ENCODE measurements around the gene CCDC90B.
"Not testable (repeated sequence)": the region's sequence is repeated elsewhere in the genome, so short reads cannot be mapped to it uniquely, and the experiment has no call there.

CCDC90B gene

DNA sequence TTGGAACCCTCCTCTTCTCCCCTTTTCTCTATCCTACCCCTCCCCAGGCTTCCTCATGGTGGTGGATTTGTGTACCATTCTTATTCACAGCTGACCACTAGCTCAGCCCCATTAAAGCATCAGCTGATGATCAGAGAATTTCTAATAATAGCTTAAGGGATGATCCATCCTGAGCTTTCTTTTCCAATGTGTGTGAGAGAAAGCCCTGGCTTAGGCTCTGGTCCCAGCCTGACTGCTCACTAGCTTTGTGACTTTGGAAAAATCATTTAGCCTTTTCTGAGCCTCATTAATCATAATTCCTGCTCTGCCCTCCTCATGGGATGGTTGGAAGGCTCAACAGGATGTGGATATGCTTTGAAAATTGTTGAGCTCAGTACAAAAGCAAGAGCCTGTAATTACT lies 26.3 kb upstream of the CCDC90B start:
- no peak overlapping the region for H3K4me3 ChIP-seq (ENCODE audit: insufficient read depth, low read depth, low read length, poor library complexity, severe bottlenecking)
- no peaks in the 10 kb centered on the region for H3K9me3 ChIP-seq (ENCODE audit: control insufficient read depth, low read length)
- no peak overlapping the region for H3K27ac ChIP-seq (ENCODE audit: insufficient read depth, low read length, poor library complexity, severe bottlenecking)
- H3K27me3 ChIP-seq (replicated peaks; ENCODE audit: control insufficient read depth, insufficient read depth, low read length, poor library complexity, severe bottlenecking): no peaks in the 10 kb centered on the region
- no peaks in the 10 kb centered on the region for H3K36me3 ChIP-seq (ENCODE audit: control insufficient read depth, insufficient read depth, low read length)
- no peak for DNase-seq
- no peaks in the 10 kb centered on the region for H3K4me1 ChIP-seq (ENCODE audit: control insufficient read depth, insufficient read depth, low read length, poor library complexity, severe bottlenecking)

DNA sequence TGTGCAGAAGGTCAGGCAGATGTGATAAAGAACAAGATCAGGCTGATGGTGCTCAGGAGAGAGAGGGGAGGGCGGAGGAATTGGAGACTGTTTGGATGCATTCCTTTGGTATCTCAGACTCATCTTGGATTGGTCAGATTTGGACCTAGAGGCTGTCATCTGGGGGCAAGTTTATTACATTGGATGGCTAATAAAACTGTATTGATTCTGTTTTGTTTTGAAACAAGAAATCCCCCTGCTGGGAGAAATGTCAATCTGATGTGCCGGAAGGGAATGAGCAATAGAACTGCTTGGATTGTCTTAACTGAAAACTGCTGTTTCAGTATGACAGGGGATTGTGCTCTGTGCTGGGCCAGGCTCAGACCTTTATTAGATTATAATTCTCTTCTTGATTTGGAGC lies 25.5 kb upstream of the CCDC90B start:
- H3K27ac ChIP-seq (ENCODE audit: insufficient read depth, low read length, poor library complexity, severe bottlenecking): no peak overlapping the region
- no peak for DNase-seq
- H3K27me3 ChIP-seq (replicated peaks; ENCODE audit: control insufficient read depth, insufficient read depth, low read length, poor library complexity, severe bottlenecking): no peaks in the 10 kb centered on the region
- no peaks in the 10 kb centered on the region for H3K36me3 ChIP-seq (ENCODE audit: control insufficient read depth, insufficient read depth, low read length)
- H3K9me3 ChIP-seq (ENCODE audit: control insufficient read depth, low read length): no peaks in the 10 kb centered on the region
- H3K4me1 ChIP-seq (ENCODE audit: control insufficient read depth, insufficient read depth, low read length, poor library complexity, severe bottlenecking): no peaks in the 10 kb centered on the region
- H3K4me3 ChIP-seq (ENCODE audit: insufficient read depth, low read depth, low read length, poor library complexity, severe bottlenecking): no peak overlapping the region

DNA sequence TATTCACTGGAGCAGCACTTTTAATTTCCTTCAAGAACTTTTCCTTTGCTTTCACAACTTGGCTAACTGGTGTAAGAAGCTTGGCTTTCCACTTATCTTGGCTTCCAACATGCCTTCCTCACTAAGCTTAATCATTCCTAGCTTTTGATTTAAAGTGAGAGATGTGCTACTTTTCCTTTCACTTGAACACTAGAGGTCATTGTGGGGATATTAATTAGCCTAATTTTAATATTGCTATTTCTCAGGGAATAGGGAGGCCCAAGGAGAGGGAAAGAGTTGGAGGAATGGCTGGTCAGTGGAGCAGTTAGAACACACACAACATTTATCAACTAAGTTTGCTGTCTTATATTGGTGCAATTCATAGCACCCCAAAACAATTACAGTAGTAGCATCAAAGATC lies 24.6 kb upstream of the CCDC90B start:
- Histone ChIP-seq H3K36me3 (ENCODE audit: control insufficient read depth, insufficient read depth, low read length) (no peaks in the 10 kb centered on the region), H3K4me3 (ENCODE audit: insufficient read depth, low read depth, low read length, poor library complexity, severe bottlenecking) (no peak overlapping the region), H3K27ac (ENCODE audit: insufficient read depth, low read length, poor library complexity, severe bottlenecking) (no peak overlapping the region), H3K4me1 (ENCODE audit: control insufficient read depth, insufficient read depth, low read length, poor library complexity, severe bottlenecking) (no peaks in the 10 kb centered on the region), H3K27me3 (replicated peaks; ENCODE audit: control insufficient read depth, insufficient read depth, low read length, poor library complexity, severe bottlenecking) (no peaks in the 10 kb centered on the region), H3K9me3 (ENCODE audit: control insufficient read depth, low read length) (no peaks in the 10 kb centered on the region)
- no peak for DNase-seq

DNA sequence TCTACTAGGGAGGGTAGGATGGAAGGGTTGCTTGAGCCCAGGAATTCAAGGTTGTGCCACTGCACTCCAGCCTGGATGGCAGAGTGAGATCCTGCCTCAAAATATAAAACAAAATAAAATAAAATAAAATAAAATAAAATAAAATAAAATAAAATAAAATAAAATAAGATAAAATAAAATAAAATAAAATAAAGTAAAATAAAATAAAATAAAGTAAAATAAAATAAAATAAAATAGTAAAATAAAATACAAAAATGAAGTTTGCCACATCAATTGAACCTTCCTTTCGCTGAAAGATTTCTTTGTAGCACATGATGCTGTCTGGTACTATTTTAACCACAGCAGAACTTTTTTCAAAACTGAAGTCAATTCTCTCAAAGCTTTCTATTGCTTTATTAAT lies 22.4 kb upstream of the CCDC90B start:
- not testable (repeated sequence) for H3K4me1 ChIP-seq (ENCODE audit: control insufficient read depth, insufficient read depth, low read length, poor library complexity, severe bottlenecking); H3K27me3 ChIP-seq (replicated peaks; ENCODE audit: control insufficient read depth, insufficient read depth, low read length, poor library complexity, severe bottlenecking); H3K36me3 ChIP-seq (ENCODE audit: control insufficient read depth, insufficient read depth, low read length); H3K9me3 ChIP-seq (ENCODE audit: control insufficient read depth, low read length); H3K4me3 ChIP-seq (ENCODE audit: insufficient read depth, low read depth, low read length, poor library complexity, severe bottlenecking); H3K27ac ChIP-seq (ENCODE audit: insufficient read depth, low read length, poor library complexity, severe bottlenecking); DNase-seq

DNA sequence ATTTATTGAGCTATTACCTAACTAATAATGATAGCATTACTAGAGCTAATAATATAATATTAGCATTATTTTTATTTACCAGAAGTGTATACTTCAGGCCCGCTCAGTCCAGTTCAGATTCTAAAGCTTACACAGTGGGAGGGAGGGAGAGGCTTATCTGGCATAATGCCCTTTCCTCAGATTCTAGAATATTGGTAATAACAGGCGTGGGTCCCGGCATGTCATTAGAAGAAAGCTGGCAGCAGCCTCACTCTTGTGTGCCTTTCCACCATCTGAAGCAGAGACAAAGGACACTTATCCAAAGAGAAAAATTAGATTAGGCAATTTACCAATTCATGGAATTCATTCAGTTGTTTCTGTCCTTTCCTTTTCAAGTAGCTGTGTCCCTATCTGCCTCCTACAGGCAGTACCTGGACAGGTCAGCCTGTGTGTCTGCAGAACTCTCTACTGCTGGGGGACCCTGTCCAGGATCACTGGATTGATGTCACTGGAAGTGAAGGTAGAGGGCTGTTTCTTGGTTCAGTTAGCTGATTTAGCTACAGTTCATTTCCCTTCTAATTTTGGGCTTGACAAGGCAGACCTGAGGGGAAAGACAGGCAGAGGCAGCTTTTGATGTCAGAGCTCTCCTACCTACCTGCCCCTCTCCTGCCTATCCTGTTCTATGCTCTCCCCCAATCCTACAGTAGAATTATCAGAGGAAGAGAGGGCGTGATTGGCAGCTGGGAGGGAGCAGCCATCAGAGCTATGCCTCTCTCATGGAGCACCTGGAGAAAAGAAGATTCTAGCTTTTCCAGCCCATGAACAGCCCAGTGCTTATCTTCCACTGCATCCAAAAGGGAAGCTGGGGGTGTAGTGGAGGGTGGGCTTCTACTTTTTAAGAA lies 20.3 kb upstream of the CCDC90B start:
- no peaks in the 10 kb centered on the region for H3K9me3 ChIP-seq (ENCODE audit: control insufficient read depth, low read length)
- no peak for DNase-seq
- no peaks in the 10 kb centered on the region for H3K36me3 ChIP-seq (ENCODE audit: control insufficient read depth, insufficient read depth, low read length)
- H3K4me1 ChIP-seq (ENCODE audit: control insufficient read depth, insufficient read depth, low read length, poor library complexity, severe bottlenecking): no peaks in the 10 kb centered on the region
- no peaks in the 10 kb centered on the region for H3K27me3 ChIP-seq (replicated peaks; ENCODE audit: control insufficient read depth, insufficient read depth, low read length, poor library complexity, severe bottlenecking)
- no peak overlapping the region for H3K27ac ChIP-seq (ENCODE audit: insufficient read depth, low read length, poor library complexity, severe bottlenecking)
- H3K4me3 ChIP-seq (ENCODE audit: insufficient read depth, low read depth, low read length, poor library complexity, severe bottlenecking): no peak overlapping the region

DNA sequence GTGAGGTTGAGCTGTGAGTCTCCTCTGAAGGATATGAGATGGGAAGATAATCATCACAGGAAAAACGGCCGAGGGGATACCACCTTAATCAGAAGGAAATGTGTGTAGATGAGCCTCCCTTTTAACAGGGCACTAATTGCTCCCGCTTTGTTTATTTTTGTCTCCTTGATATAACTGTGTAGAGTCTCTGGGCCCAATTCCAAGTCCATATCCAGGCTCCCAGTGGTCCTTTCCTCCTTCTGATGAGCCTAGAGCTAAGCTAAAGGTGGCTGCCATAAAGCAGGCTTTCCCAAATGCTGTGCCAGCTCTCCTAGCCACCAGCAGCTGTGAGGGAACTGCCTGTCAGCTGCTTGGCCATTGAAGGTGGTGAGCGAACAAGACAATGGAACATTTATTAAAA lies 17.1 kb upstream of the CCDC90B start:
- Histone ChIP-seq H3K9me3 (ENCODE audit: control insufficient read depth, low read length) (no peaks in the 10 kb centered on the region), H3K27ac (ENCODE audit: insufficient read depth, low read length, poor library complexity, severe bottlenecking) (no peak overlapping the region), H3K4me3 (ENCODE audit: insufficient read depth, low read depth, low read length, poor library complexity, severe bottlenecking) (no peak overlapping the region), H3K27me3 (replicated peaks; ENCODE audit: control insufficient read depth, insufficient read depth, low read length, poor library complexity, severe bottlenecking) (no peaks in the 10 kb centered on the region), H3K36me3 (ENCODE audit: control insufficient read depth, insufficient read depth, low read length) (no peaks in the 10 kb centered on the region), H3K4me1 (ENCODE audit: control insufficient read depth, insufficient read depth, low read length, poor library complexity, severe bottlenecking) (no peaks in the 10 kb centered on the region)
- no peak for DNase-seq

DNA sequence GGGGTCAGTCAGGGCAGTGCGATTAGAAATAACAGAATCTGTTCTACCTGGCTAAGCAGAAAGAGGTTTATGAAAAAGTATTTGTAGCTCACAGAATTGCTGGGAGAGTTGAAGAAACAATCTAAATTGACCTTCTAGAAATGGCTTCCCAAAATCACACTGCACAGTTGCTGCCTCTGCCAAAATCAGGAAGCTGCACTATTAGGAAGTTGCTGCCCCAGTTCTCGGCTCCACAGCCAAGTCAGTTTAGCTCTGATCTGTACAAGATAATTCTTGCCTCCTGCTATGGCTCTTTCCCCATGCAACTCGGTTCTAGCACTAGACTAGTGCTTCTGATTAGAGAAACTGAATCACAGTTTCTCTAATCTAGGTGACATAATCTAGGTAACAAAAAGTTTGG lies 16.0 kb upstream of the CCDC90B start:
- Histone ChIP-seq H3K4me3 (ENCODE audit: insufficient read depth, low read depth, low read length, poor library complexity, severe bottlenecking) (no peak overlapping the region), H3K36me3 (ENCODE audit: control insufficient read depth, insufficient read depth, low read length) (no peaks in the 10 kb centered on the region), H3K27ac (ENCODE audit: insufficient read depth, low read length, poor library complexity, severe bottlenecking) (no peak overlapping the region), H3K4me1 (ENCODE audit: control insufficient read depth, insufficient read depth, low read length, poor library complexity, severe bottlenecking) (no peaks in the 10 kb centered on the region), H3K27me3 (replicated peaks; ENCODE audit: control insufficient read depth, insufficient read depth, low read length, poor library complexity, severe bottlenecking) (no peaks in the 10 kb centered on the region), H3K9me3 (ENCODE audit: control insufficient read depth, low read length) (no peaks in the 10 kb centered on the region)
- DNase-seq: no peak

DNA sequence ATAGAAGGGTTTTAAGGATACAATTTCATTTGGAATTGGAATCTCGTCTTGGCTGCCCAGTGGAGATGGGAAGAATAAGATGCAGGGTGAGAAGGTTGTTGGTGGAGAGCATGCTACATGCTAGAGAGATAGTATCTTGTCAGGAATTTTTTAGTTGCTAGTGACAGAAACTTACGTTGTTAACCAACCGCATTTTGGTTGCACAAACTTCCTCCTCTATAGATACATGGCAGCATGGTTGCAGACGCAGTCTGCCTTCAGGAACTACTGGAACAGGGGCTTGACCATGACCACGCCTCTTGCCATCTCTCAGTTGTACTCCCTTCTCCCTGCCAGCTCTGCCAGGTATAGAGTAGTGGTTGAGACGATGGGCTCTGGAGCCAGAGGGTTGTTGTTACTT lies 13.5 kb upstream of the CCDC90B start:
- Histone ChIP-seq H3K27ac (ENCODE audit: insufficient read depth, low read length, poor library complexity, severe bottlenecking) (no peak overlapping the region), H3K36me3 (ENCODE audit: control insufficient read depth, insufficient read depth, low read length) (no peaks in the 10 kb centered on the region), H3K4me3 (ENCODE audit: insufficient read depth, low read depth, low read length, poor library complexity, severe bottlenecking) (no peak overlapping the region), H3K27me3 (replicated peaks; ENCODE audit: control insufficient read depth, insufficient read depth, low read length, poor library complexity, severe bottlenecking) (no peaks in the 10 kb centered on the region), H3K9me3 (ENCODE audit: control insufficient read depth, low read length) (no peaks in the 10 kb centered on the region), H3K4me1 (ENCODE audit: control insufficient read depth, insufficient read depth, low read length, poor library complexity, severe bottlenecking) (no peaks in the 10 kb centered on the region)
- DNase-seq: no peak

DNA sequence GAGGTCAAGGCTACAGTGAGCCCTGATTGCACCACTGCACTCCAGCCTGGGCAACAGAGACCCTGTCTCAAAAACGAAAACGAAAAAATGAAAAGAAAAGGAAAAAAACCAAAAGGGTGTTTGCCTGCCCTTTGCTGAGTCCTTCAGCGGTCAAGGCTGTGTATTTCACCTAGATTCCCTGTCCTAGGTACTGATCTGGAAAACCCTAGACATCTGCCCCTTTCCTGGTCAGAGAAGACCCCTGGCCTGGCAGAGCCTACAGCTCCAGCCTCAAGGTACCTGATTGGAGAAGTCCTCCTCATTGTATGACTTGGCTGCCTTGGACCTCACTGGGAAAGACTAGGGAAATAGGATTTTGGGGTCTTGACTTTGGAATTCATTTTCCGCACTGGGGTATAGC lies 8.0 kb upstream of the CCDC90B start:
- Histone ChIP-seq H3K4me1 (ENCODE audit: control insufficient read depth, insufficient read depth, low read length, poor library complexity, severe bottlenecking) (no peaks in the 10 kb centered on the region), H3K36me3 (ENCODE audit: control insufficient read depth, insufficient read depth, low read length) (no peaks in the 10 kb centered on the region)

DNA sequence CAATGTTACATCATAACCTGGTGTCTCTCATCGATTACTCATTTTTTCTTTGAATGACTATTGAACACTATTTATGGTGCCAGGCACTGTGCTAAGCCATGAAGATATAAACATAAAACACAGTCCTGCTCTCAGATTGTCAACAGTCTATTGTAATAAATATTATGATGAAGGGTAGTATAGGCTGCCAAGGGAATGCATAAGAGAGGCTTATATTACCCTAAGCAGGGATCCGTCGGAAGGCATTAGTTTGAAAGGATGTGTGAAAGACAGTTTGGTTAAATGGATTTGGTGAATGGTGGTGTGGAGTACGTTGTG lies 7.2 kb upstream of the CCDC90B start:
- DNase-seq: no peak
- H3K27ac ChIP-seq (ENCODE audit: insufficient read depth, low read length, poor library complexity, severe bottlenecking): no peak overlapping the region
- H3K4me1 ChIP-seq (ENCODE audit: control insufficient read depth, insufficient read depth, low read length, poor library complexity, severe bottlenecking): no peaks in the 10 kb centered on the region
- no peak overlapping the region for H3K4me3 ChIP-seq (ENCODE audit: insufficient read depth, low read depth, low read length, poor library complexity, severe bottlenecking)
- H3K27me3 ChIP-seq (replicated peaks; ENCODE audit: control insufficient read depth, insufficient read depth, low read length, poor library complexity, severe bottlenecking): no peaks in the 10 kb centered on the region
- H3K36me3 ChIP-seq (ENCODE audit: control insufficient read depth, insufficient read depth, low read length): no peaks in the 10 kb centered on the region
- no peaks in the 10 kb centered on the region for H3K9me3 ChIP-seq (ENCODE audit: control insufficient read depth, low read length)

More for the DNA sequence above, 8.0 kb upstream of the CCDC90B start:
- H3K27ac ChIP-seq (ENCODE audit: insufficient read depth, low read length, poor library complexity, severe bottlenecking): no peak overlapping the region
- DNase-seq: no peak
- no peaks in the 10 kb centered on the region for H3K9me3 ChIP-seq (ENCODE audit: control insufficient read depth, low read length)
- H3K4me3 ChIP-seq (ENCODE audit: insufficient read depth, low read depth, low read length, poor library complexity, severe bottlenecking): no peak overlapping the region
- H3K27me3 ChIP-seq (replicated peaks; ENCODE audit: control insufficient read depth, insufficient read depth, low read length, poor library complexity, severe bottlenecking): no peaks in the 10 kb centered on the region

All from effector memory CD4-positive, alpha-beta T cell (primary cell).